ENCODE data around the gene TTC32.

DNA sequence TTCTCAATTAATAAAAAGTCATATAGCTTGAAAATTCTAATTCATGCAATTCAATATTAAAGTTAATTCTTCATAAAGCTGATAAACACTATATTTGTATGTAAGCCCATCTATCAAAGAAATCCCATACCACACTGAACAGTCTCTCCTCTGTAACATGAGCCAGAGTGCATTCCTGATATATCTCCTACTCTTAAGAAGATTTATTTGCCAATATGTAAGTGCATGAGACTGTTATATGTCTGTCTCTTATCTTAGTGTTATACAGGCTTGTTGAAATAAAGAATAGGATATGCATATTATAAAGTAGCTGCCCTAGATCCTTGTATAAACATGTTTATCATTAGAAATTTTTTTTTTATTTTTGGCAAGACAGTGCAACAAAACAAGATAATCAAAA lies 40.4 kb upstream of the TTC32 start:
- TF ChIP-seq GATA2 (IDR thresholded peaks at IDR 0.05; ENCODE audit: low read depth, low read length) = no peak
- TF ChIP-seq GATA3 (IDR thresholded peaks at IDR 0.05; ENCODE audit: low read depth, low read length) = no peak

All from SH-SY5Y (cell line).